Bronchial epithelial cell (primary cell): ENCODE results near the gene UGGT2. TPM values are rescaled to one million over a fixed set of nuclear protein-coding genes. Genes with fewer than 3 reads are reported as not detected.
"Not testable (repeated sequence)": the region's sequence is repeated elsewhere in the genome, so short reads cannot be mapped to it uniquely, and the experiment has no call there.

Source experiments
- DNase-seq: peaks from one replicate; pipeline ENCODE4 v3.0.0-alpha.2; 2010; ENCODE audit warnings: low read depth
- FAIRE-seq: peaks from 2 replicates; lab custom pipeline; 2011; peaks lifted over from hg19 to GRCh38; lab: Jason Lieb, UNC
- H3K27me3 ChIP-seq: 2 replicates; pipeline ENCODE4 v1.5.1; 2011; ENCODE audit warnings: low read length; ENCODE audit not compliant: control insufficient read depth, insufficient read depth
- H3K36me3 ChIP-seq: 2 replicates; pipeline ENCODE4 v1.5.1; 2011; ENCODE audit warnings: low read length; ENCODE audit not compliant: control insufficient read depth, insufficient read depth
- H3K4me3 ChIP-seq: 2 replicates; pipeline ENCODE4 v1.5.1; 2011; ENCODE audit warnings: mild to moderate bottlenecking, low read depth, low read length, control low read depth
- total RNA-seq: library from RNA; depleted of rRNA; stranded (reverse); fragments of >200 nt; gene quantifications from 2 replicates; pipeline ENCODE4 v1.2.1, GENCODE V29; 2014
- TF ChIP-seq, protein P1 (sequence below): IDR thresholded peaks from 2 replicates; pipeline ENCODE4 v1.5.1; 2011; ENCODE audit warnings: mild to moderate bottlenecking, moderate library complexity, low read length, control low read depth, inconsistent platforms; ENCODE audit not compliant: insufficient read depth, severe bottlenecking

The UGGT2 gene
- total RNA-seq, 1 donor from 2014 or later: 25.3 TPM

DNA sequence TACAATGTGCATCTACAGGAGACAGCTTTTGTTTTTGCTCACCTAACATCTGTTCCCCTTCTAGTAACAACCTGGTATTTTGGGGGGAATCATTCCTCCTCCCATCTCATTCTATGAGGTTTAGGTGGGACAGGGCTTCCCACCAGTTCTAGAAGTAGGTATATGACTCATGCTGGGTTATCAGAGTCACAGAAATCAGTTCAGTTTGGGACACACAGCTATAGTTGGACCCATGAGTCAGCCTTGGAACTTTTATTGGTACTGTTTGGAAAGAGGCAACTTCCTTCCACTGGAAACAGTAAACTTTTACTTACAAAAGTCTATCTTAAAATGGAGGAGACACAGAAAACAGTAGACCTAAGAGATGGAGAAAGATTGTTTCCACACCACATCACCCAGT lies 190.8 kb downstream of the UGGT2 start:
- FAIRE-seq (no peak), DNase-seq (no peak)
- Histone ChIP-seq H3K4me3 (no peak overlapping the region), H3K27me3 (no peaks in the 10 kb centered on the region), H3K36me3 (no peaks in the 10 kb centered on the region)
- TF ChIP-seq, protein P1, sequence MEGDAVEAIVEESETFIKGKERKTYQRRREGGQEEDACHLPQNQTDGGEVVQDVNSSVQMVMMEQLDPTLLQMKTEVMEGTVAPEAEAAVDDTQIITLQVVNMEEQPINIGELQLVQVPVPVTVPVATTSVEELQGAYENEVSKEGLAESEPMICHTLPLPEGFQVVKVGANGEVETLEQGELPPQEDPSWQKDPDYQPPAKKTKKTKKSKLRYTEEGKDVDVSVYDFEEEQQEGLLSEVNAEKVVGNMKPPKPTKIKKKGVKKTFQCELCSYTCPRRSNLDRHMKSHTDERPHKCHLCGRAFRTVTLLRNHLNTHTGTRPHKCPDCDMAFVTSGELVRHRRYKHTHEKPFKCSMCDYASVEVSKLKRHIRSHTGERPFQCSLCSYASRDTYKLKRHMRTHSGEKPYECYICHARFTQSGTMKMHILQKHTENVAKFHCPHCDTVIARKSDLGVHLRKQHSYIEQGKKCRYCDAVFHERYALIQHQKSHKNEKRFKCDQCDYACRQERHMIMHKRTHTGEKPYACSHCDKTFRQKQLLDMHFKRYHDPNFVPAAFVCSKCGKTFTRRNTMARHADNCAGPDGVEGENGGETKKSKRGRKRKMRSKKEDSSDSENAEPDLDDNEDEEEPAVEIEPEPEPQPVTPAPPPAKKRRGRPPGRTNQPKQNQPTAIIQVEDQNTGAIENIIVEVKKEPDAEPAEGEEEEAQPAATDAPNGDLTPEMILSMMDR: no peak

DNA sequence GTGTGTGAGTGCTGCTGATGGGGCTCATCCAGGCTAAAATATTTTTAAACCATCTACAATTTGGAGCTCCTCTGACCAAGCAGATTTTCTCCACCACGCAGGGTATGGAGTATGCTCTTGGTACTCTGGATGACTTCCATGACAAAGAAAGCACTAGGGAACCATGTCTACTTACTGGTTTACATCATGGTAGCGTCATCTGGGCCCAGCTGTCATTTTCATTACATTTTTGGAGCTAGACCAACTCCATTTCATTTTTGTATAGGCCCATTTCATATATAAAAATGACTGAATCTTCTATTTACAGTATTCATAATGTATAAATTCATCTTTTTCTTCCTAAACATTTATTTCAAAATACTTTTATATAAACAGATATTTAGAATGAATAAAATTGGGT lies 191.9 kb downstream of the UGGT2 start:
- Histone ChIP-seq H3K4me3 (no peak overlapping the region), H3K27me3 (no peaks in the 10 kb centered on the region), H3K36me3 (no peaks in the 10 kb centered on the region)
- TF ChIP-seq, protein P1: no peak
- no peak for DNase-seq
- no peak for FAIRE-seq

- Histone ChIP-seq H3K4me3 (no peak overlapping the region), H3K27me3 (no peaks in the 10 kb centered on the region), H3K36me3 (no peaks in the 10 kb centered on the region)
- FAIRE-seq: no peak
- peak; percentile 39 for DNase-seq
- TF ChIP-seq, protein P1: no peak
These were observed 194.7 kb downstream of the UGGT2 start for GRCh38 chr13:95858286-95859075.

DNA sequence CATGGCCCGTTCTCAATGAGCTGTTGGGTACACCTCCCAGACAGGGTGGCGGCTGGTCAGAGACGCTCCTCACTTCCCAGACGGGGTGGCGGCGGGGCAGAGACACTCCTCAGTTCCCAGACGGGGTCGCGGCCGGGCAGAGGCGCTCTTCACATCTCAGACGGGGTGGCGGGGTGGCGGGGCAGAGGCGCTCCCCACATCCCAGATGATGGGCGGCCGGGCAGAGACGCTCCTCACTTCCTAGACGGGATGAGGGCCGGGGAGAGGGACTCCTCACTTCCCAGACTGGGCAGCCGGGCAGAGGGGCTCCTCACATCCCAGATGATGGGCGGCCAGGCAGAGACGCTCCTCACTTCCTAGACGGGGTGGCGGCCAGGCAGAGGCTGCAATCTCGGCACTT lies 207.5 kb downstream of the UGGT2 start:
- not testable (repeated sequence) for H3K4me3 ChIP-seq, FAIRE-seq, DNase-seq, H3K36me3 ChIP-seq, H3K27me3 ChIP-seq

DNA sequence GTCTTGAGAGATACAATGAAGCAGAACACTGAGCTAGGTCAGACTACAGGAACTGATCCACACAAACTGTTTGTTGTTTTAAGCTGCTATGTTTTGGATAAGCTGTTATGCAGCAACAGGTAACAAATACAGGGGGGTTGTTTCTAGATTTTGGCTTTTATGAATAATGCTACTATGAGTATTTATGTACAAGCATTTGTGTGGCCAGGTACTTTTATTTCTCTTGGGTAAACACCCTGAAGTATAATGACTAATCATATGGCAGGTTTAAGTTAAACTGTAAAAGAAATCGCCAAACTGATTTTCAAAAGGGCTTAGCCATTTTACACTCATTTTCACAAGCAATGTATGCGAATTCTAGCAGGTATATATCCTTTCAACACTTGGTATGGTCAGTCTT lies 210.3 kb downstream of the UGGT2 start:
- H3K4me3 ChIP-seq: no peak overlapping the region
- no peaks in the 10 kb centered on the region for H3K36me3 ChIP-seq
- no peaks in the 10 kb centered on the region for H3K27me3 ChIP-seq
- DNase-seq (peak; percentile 59), FAIRE-seq (no peak)
- TF ChIP-seq, protein P1: no peak

DNA sequence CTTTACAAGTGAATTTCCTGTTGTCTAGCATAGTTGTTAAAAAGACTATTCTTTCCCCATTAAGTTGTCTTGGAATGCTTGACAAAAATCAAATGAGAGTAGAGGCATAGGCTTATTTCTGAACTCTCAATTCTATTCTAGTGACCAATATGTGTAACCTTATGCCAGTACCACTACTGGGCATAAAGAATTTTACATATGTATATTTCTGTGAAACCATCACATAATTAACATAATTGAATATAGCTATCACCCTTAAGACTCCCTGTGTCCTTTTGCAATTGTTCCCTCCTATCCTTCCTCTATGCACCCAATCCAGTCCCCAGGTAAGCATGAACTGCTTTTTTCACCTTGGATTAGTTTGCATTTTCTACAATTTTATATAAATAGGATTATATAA lies 211.3 kb downstream of the UGGT2 start:
- no peak overlapping the region for H3K4me3 ChIP-seq

More for the DNA sequence above, 211.3 kb downstream of the UGGT2 start:
- FAIRE-seq (no peak), DNase-seq (no peak)
- H3K27me3 ChIP-seq: no peaks in the 10 kb centered on the region
- H3K36me3 ChIP-seq: no peaks in the 10 kb centered on the region
- TF ChIP-seq, protein P1: no peak
